ENCODE measurements around the gene PWWP2B. TPM values are rescaled to one million over a fixed set of nuclear protein-coding genes. Genes with fewer than 3 reads are reported as not detected.

PWWP2B gene
- total and polyA plus RNA-seq, 2 of the 13 experiments (the other 11 are each of a cell fraction or from before 2014, with no cell fraction given): 2.3 to 4.7 TPM

GRCh38 chr10:132395704-132396493 is 1.1 kb upstream of the PWWP2B start (continued):
- TF ChIP-seq, protein P1, sequence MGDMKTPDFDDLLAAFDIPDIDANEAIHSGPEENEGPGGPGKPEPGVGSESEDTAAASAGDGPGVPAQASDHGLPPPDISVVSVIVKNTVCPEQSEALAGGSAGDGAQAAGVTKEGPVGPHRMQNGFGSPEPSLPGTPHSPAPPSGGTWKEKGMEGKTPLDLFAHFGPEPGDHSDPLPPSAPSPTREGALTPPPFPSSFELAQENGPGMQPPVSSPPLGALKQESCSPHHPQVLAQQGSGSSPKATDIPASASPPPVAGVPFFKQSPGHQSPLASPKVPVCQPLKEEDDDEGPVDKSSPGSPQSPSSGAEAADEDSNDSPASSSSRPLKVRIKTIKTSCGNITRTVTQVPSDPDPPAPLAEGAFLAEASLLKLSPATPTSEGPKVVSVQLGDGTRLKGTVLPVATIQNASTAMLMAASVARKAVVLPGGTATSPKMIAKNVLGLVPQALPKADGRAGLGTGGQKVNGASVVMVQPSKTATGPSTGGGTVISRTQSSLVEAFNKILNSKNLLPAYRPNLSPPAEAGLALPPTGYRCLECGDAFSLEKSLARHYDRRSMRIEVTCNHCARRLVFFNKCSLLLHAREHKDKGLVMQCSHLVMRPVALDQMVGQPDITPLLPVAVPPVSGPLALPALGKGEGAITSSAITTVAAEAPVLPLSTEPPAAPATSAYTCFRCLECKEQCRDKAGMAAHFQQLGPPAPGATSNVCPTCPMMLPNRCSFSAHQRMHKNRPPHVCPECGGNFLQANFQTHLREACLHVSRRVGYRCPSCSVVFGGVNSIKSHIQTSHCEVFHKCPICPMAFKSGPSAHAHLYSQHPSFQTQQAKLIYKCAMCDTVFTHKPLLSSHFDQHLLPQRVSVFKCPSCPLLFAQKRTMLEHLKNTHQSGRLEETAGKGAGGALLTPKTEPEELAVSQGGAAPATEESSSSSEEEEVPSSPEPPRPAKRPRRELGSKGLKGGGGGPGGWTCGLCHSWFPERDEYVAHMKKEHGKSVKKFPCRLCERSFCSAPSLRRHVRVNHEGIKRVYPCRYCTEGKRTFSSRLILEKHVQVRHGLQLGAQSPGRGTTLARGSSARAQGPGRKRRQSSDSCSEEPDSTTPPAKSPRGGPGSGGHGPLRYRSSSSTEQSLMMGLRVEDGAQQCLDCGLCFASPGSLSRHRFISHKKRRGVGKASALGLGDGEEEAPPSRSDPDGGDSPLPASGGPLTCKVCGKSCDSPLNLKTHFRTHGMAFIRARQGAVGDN (CRISPR knock-in tag; IDR thresholded peaks at IDR 0.05): peak; percentile 92
- TF ChIP-seq HNRNPUL1 (IDR thresholded peaks at IDR 0.05; ENCODE audit: low read depth, low read length): no peak
- TF ChIP-seq TOE1 (CRISPR knock-in tag; IDR thresholded peaks at IDR 0.05): no peak
- TF ChIP-seq, protein P2, sequence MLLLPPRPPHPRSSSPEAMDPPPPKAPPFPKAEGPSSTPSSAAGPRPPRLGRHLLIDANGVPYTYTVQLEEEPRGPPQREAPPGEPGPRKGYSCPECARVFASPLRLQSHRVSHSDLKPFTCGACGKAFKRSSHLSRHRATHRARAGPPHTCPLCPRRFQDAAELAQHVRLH (CRISPR knock-in tag; IDR thresholded peaks at IDR 0.05; ENCODE audit: borderline replicate concordance, low read depth): 0 out of 2 replicates have a peak, but pooled peaks have one; percentile 23
- TF ChIP-seq ZC3H4 (CRISPR knock-in tag; IDR thresholded peaks at IDR 0.05; ENCODE audit: borderline replicate concordance): no peak
- no peak for TF ChIP-seq ZNF30 (CRISPR knock-in tag; IDR thresholded peaks at IDR 0.05)
- no peak; the same call in 1 of the 2 replicates for TF ChIP-seq ZNF556 (CRISPR knock-in tag; IDR thresholded peaks at IDR 0.05; ENCODE audit: borderline replicate concordance)
- TF ChIP-seq IKZF1 (IDR thresholded peaks at IDR 0.05): no peak
- TF ChIP-seq MEF2D (CRISPR knock-in tag; IDR thresholded peaks at IDR 0.05): 0 out of 2 replicates have a peak, but pooled peaks have one; percentile 43
- peak; percentile 57; the same call in 1 of the 2 replicates for TF ChIP-seq ARID4A (CRISPR knock-in tag; IDR thresholded peaks at IDR 0.05; ENCODE audit: borderline replicate concordance)
- TF ChIP-seq PTBP1 (IDR thresholded peaks at IDR 0.05; ENCODE audit: low read depth, low read length, poor library complexity, severe bottlenecking): peak; percentile 16
- TF ChIP-seq NBN (conservative IDR thresholded peaks at IDR 0.05): no peak
